Measurements from ENCODE around the gene ANTXR1.

Gene ANTXR1

DNA sequence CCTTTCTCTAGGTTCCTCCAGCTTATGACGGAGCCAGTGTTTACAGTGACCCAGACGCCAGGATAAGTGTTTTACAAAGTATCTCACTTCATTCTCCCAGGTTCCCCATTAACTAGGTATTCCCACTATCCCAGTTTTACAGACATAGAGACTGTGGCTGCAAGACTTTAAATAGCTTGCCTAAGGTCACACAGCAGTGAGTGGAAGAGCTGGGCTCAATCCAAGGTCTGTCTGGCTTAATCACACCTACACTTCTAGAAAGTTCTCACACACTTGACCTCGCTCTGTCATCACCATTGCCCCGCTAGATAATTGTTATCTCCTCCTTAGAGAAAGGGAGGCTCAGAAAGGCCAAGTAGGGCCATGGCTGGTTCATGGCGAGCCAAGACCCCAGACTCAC, 110.2 kb downstream of the ANTXR1 start:
- no peaks in the 10 kb centered on the region for H3K9me3 ChIP-seq
- TF ChIP-seq, protein P1, sequence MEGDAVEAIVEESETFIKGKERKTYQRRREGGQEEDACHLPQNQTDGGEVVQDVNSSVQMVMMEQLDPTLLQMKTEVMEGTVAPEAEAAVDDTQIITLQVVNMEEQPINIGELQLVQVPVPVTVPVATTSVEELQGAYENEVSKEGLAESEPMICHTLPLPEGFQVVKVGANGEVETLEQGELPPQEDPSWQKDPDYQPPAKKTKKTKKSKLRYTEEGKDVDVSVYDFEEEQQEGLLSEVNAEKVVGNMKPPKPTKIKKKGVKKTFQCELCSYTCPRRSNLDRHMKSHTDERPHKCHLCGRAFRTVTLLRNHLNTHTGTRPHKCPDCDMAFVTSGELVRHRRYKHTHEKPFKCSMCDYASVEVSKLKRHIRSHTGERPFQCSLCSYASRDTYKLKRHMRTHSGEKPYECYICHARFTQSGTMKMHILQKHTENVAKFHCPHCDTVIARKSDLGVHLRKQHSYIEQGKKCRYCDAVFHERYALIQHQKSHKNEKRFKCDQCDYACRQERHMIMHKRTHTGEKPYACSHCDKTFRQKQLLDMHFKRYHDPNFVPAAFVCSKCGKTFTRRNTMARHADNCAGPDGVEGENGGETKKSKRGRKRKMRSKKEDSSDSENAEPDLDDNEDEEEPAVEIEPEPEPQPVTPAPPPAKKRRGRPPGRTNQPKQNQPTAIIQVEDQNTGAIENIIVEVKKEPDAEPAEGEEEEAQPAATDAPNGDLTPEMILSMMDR (IDR thresholded peaks at IDR 0.05): no peak
- intact Hi-C loops (cut with DNase I; ENCODE audit: low total_unique reads): no loop called here
- H3K27me3 ChIP-seq: no peaks in the 10 kb centered on the region
- peak overlapping the region; percentile 19 to 29 for H3K27ac ChIP-seq
- H3K4me3 ChIP-seq: no peak overlapping the region
- no peak for DNase-seq
- H3K4me1 ChIP-seq: peaks cover 0 to 62% (median 20%) of the 10 kb centered on the region in 4 donors
- H3K36me3 ChIP-seq: peaks cover 22 to 41% (median 29%) of the 10 kb centered on the region in 3 donors

DNA sequence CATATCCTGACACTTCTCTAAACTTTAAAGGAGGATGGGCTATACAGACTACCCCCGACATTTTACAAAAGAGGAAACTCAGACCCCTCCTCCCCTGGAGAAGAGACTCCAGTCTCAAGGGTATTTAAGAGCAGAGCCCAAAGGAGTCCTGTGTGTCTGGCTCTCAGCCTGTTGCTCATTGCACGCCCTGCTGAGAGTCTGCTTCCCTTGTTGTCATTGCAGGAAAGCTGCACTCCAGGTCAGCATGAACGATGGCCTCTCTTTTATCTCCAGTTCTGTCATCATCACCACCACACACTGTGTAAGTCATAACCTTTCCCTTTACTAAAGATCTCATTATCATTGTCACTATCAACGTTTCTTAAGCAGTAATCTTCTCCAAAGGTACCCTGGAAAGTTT, 111.4 kb downstream of the ANTXR1 start:
- peaks cover 22 to 52% (median 29%) of the 10 kb centered on the region in 3 donors for H3K36me3 ChIP-seq
- TF ChIP-seq, protein P1 (IDR thresholded peaks at IDR 0.05): no peak
- intact Hi-C loops (cut with DNase I; ENCODE audit: low total_unique reads): no loop called here
- H3K4me3 ChIP-seq: no peak overlapping the region
- peaks cover 0 to 51% (median 9%) of the 10 kb centered on the region in 4 donors for H3K4me1 ChIP-seq
- no peak overlapping the region for H3K27ac ChIP-seq
- no peaks in the 10 kb centered on the region for H3K9me3 ChIP-seq
- H3K27me3 ChIP-seq: no peaks in the 10 kb centered on the region
- DNase-seq: no peak

- intact Hi-C loops (cut with DNase I; ENCODE audit: low total_unique reads): no loop called here
Measured at GRCh38 chr2:69125816-69126215, 112.8 kb downstream of the ANTXR1 start.

GRCh38 chr2:69126341-69126740, 113.4 kb downstream of the ANTXR1 start:
- TF ChIP-seq, protein P1 (IDR thresholded peaks at IDR 0.05): no peak

More at GRCh38 chr2:69125816-69126215, 112.8 kb downstream of the ANTXR1 start:
- Histone ChIP-seq H3K36me3 (peaks cover 22 to 66% (median 29%) of the 10 kb centered on the region in 3 donors), H3K27me3 (no peaks in the 10 kb centered on the region), H3K4me3 (no peak overlapping the region), H3K9me3 (no peaks in the 10 kb centered on the region), H3K4me1 (peaks cover 0 to 36% (median 0%) of the 10 kb centered on the region in 4 donors), H3K27ac (no peak overlapping the region)
- TF ChIP-seq, protein P1 (IDR thresholded peaks at IDR 0.05): no peak
- DNase-seq: no peak

GRCh38 chr2:69131452-69131851, 118.5 kb downstream of the ANTXR1 start:
- DNase-seq: no peak
- H3K4me3 ChIP-seq: no peak overlapping the region
- H3K9me3 ChIP-seq: no peaks in the 10 kb centered on the region
- peak overlapping the region; percentile 26 to 50 for H3K27ac ChIP-seq
- peaks cover 0 to 49% (median 12%) of the 10 kb centered on the region in 4 donors for H3K4me1 ChIP-seq
- H3K27me3 ChIP-seq: no peaks in the 10 kb centered on the region
- intact Hi-C loops (cut with DNase I; ENCODE audit: low total_unique reads): no loop called here
- H3K36me3 ChIP-seq: peaks cover 0 to 34% (median 0%) of the 10 kb centered on the region in 3 donors
- TF ChIP-seq, protein P1 (IDR thresholded peaks at IDR 0.05): no peak

More at GRCh38 chr2:69126341-69126740, 113.4 kb downstream of the ANTXR1 start:
- Histone ChIP-seq H3K4me1 (peaks cover 0 to 35% (median 0%) of the 10 kb centered on the region in 4 donors), H3K27me3 (no peaks in the 10 kb centered on the region), H3K36me3 (peaks cover 22 to 66% (median 29%) of the 10 kb centered on the region in 3 donors), H3K27ac (no peak overlapping the region), H3K4me3 (no peak overlapping the region), H3K9me3 (no peaks in the 10 kb centered on the region)
- intact Hi-C loops (cut with DNase I; ENCODE audit: low total_unique reads): no loop called here
- DNase-seq: no peak
